Activated CD4-positive, alpha-beta T cell treated with anti-CD3 and anti-CD28 coated beads for 24 hours (primary cell): ENCODE data around the gene HSDL2.
"Not testable (repeated sequence)": the region's sequence is repeated elsewhere in the genome, so short reads cannot be mapped to it uniquely, and the experiment has no call there.

ENCODE experiments used
- DNase-seq, 2 donors: peaks; one replicate each; pipeline ENCODE4 v3.0.0-alpha.2; 2020; ENCODE audit warnings: low read depth in 2 of 2

HSDL2 gene

DNA sequence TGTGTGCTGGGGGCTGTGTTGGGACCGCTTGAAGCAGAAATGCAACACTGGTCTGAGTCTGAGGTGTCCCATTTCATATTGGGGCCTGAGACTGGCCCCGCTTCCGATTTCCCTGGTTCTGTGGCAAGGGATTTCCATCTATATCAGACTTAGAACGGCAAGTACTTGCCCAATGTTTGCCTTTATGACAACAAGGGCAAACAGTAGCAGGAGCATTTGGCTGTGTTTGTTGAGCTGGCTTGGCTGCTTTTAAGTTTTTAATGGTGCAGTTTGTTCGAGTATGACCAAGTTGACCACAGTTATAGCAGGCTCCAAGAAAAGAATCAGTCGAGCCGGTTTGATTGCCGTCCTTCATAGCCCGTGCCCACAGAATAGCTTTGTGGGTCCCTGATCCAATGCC is 17.0 kb downstream of the HSDL2 start:
- no peak for DNase-seq

DNA sequence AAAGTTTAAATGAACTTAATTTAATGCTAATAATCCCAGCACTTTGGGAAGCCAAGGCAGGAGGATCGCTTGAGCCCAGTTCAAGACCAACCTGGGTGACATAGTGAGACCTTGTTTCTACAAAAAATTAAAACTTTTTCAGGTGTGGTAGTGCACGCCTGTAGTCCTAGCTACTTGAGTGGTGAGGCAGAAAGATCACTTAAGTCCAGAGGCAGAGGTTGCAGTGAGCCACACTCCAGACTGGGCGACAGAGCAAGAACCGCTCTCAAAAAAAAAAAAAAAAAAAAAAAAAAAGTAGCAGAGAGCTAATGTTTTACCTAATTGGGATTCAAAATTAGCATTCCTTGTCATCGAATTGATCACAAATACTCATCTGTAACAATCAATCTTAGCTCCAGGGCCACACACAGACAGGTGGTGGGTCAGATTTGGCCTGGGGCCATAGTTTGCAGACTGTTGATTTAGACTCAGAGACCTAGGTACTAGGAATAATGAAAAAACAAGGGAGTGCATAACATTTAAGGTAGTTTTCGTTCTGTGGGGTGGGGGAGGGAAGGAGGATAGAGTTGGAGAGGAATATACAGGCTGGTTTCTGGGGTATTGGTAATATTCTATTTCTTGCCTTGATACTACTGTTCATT is 21.4 kb downstream of the HSDL2 start:
- DNase-seq = no peak

DNA sequence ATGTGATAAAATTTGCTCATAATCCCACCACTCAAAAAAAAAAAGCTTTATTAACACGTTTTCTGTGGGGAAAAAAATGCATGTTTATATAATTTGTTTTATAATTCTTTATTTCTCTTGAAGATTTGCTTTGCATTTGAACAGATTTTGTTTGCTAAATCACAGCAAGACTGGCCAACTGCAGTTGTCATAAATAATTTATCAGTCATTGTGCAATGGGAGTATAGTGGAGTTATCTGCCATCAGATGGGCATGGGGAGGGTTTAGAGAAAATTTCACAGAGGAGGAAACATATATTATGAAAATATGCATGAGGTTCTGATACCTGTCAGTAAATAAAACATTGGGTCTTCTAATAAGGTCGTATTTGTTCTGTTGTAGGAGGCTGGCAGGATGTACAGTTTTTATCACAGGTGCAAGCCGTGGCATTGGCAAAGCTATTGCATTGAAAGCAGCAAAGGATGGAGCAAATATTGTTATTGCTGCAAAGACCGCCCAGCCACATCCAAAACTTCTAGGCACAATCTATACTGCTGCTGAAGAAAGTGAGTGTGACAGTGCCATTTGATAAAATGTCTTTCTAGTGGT is 23.8 kb downstream of the HSDL2 start:
- DNase-seq = no peak

DNA sequence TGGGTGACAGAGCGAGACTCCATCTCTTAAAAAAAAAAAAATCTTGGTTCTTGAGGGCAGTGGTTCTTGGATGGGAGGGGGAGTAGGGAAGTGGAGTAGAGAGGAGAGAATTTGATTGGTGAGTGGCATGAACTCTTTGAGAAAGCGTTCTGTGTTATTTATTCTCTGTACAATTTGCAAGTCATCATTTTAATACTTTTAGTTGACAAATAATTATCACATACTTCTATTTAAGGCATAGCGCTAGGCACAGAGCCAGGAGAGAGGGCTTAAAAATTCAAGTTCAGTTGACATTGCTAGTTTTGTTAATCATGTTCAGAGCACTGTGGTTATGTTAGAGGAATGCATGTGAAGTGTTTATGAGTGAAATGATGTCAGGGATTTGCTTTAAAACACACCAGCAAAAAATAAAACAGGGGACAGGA is 24.6 kb downstream of the HSDL2 start:
- DNase-seq = no peak

DNA sequence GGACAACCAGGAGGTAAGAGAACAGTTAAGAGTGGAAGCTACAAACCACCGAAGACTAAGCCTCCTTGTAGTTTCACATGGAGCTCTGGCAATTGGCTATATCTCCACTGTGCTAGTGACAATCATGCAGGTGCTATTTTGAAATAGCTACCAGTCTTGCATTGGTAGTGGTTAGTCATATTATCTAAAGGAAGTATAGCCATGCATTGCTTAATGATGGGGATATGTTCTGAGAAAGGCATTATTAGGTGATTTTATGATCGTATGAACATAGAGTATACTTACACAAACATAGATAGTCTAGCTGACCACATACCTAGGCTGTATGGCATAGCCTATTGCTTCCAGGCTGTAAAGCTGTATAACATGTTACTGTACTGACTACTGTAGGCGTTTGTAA is 28.4 kb downstream of the HSDL2 start:
- no peak for DNase-seq

DNA sequence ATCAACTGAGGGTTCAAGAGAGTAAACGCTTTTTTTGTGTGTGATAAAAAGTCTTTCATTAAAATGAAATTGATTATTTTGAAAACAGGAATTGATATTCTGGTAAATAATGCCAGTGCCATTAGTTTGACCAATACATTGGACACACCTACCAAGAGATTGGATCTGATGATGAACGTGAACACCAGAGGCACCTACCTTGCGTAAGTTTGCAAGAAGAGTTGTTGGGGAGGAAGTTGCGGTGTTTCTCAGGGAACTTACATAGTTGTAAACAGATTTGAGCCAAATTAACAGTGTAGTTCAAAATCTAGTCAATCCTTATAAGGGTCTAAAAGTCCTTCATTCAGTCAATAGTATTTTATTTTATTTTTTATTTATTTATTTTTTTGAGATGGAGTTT is 28.9 kb downstream of the HSDL2 start:
- DNase-seq = no peak

DNA sequence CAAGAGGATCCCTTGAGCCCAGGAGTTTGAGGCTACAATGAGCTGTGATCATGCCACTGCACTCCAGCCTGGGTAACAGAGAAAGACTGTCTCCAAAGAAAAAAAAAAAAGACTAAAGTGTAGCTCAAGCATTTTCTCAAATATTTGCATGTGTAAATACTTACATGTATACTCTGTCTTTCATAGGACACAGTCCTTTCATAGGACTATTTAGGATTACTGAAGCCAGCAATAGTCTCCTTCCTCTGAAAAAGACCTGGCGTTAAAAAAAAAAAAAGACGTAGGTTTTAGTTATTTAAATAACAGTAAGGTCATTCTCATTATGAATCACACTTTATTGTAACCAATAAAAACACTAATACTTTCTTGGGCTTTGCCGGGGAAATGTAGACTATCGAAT is 29.9 kb downstream of the HSDL2 start:
- no peak for DNase-seq

DNA sequence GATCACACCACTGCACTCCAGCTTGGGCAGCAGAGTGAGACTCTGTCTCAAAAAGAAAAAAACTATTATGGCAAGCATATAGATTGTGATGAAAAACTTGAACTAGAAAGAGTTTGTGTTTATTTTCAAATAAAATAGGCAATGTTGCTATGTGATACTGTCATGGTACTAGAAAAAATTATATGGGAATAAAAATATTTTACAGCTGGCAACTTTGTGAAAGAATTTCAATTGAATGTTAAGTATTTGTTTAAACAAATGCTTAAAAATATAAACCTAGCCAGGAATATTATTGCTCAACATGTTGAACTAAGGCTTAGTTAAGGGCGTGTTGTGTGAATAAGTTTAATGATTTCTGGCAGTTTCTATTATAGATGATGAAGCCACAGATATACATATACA is 31.7 kb downstream of the HSDL2 start:
- no peak for DNase-seq

DNA sequence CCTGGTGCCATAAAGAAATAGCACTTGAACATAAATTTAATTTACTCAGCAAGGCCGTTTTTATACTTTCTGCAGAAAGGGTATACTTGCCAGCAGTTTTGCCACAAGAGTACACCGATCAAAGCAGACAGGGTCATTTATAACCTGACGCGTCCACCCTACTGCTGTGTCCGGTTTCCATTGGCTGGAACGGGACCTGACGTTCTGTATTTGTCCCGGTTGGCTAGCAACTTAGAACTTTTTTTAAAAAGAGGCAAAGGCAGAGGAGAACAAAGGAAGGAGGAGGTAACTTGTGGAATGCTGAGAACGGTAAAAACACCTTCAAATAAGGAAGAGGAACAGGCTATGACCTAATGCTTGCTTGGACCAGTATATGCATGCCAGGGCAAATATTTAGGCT is 33.8 kb downstream of the HSDL2 start:
- DNase-seq = not testable (repeated sequence)

DNA sequence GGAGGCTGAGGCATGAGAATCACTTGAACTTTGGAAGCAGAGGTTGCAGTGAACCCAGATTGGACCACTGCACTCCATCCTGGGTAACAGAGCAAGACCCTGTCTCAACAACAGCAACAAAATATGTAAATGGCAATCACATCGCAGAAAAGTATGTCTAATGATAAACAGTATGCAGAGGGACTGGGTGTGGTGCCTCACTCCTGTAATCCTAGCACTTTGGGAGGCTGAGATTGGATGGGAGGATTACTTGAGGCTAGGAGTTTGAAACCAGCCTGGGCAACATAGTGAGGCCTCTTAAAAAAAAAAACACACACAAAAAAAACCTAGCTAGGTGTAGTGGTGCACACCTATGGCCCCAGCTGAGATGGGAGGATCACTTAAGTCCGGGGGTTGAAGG is 40.3 kb downstream of the HSDL2 start:
- DNase-seq = no peak

DNA sequence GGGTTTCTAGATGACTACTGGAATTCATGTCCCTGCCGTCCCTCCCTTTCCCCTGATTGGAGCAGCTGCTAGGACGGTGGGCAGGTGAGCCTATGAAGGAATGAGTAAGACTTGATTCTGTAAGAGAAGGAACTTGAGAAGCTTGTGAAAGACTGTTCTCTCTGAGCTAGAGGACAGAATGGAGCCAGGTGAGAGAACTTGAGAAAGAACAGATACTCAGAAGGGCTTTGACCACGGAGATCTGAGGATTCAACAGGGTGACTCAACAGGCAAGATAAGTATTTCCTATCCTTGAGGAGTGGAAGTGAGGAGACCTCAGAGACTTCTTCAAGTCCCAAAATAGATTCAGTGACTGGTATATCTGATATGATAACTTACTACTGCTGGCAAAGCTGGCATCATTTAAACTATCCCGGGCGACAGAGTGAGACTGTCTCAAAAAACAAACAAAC is 41.9 kb downstream of the HSDL2 start:
- no peak for DNase-seq

DNA sequence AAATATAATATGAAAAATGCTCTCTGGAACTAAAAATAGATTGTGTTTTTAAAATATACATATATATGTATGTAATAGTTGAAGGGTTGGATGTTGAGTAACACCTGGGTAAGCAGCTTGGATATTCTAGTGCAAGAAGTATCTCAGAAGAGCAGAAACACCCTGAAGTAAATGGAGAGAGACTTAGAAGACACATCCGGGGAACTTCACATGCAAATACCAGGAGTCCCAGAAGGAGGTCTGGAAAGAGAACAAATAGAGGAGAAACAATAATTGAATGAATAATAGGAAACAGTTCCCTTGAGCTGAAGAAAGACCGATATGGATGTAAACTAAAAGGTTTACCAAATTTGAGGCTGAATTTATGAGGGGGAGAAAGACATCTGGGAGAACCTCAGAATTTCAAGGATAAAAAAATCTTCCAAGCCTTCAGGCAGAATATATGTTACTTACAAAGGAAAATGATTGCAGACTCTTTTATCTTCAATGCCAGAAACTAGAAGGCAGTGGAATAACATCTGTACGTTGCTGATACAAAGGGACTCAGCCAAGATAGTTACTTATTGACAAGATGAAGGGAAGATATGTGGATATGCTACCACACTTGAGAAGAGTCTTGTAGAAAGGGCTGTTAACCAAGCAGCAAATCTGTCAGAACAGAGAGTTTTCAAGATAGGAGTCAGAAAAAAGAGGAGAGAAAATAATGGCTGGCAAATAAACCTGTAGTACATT is 42.7 kb downstream of the HSDL2 start:
- no peak for DNase-seq

DNA sequence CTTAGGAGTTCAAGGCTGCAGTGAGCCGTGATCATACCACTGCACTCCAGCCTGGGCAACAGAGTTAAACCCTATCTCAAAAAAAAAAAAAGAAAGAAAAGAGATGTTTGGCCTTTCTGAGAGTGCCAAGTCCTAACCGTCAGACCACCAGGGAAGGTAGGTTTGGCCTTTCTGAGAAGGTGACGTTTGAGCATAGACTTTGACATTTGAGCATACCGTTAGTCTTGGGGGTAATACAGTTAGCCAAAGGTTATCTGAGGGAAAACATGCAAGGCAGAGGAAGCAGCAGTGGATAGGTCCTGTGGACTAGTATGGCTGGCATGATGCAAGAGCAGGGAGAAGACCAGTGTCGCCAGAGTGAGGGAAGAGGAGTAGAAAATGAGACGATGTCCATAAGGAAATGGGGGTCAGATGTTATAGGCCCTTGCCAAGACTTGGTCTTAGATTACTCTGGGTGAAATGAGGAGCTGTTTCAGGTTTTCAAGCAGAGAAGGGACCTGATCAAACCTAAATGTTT is 50.2 kb downstream of the HSDL2 start:
- DNase-seq = no peak

DNA sequence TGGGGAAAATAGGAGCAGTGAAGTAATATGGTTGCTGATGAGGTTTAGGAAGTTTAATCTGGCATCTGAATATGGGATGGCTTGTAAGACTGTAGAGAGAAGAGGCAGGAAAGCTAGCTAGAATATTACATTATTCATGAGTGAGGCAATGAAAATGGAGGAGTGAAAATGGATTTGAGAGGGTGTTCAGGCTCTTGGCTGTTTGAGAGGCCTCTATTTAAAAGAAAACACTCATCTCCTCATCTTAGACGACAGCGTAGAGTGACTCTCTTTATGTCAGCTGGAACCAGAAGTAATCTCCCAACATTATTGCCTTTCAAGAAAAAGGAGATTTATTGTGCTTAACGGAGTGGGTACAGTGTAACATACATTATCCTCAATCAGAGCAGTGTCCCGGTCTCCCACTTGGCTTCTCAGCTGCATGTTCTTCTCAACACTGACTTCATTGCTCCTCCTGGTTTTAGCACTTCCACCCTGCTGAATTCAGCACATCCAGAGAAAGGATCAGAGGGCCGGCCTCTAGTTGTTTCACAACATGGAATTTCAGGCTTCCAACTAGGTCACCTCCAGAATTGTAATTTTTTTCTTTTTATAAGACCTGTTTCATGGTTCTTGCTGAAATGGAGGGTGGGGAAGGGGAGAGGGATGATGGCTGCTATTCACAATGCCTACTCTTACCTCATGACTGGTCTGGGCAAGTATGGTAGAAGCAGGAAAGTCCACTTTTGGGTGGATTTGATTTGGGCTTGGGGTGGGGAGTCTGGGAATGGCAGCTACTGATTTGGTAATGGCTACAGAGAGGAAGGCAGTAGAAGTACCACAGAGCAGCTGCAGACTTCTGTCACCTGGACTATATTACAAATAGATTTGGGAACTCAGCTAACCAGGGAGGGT is 53.8 kb downstream of the HSDL2 start:
- DNase-seq = no peak

DNA sequence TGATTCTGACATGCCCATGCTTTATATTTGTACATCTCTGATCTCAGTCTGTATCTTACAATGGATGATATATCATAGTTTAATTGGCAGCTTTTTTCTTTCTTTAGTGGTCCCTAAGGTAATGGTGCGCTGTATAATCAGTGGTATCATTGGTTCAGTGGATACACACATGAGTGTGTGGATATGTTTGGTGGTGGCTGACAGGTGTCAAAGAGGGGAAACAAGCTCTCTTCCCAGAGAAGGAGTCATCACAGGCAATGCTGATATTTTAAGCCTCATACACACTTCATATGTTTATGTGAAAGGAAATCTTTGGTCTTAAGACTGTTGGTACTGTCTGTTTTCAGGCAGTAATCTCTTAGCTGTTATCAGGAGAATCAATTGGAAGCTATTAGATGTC is 54.6 kb downstream of the HSDL2 start:
- DNase-seq = no peak

DNA sequence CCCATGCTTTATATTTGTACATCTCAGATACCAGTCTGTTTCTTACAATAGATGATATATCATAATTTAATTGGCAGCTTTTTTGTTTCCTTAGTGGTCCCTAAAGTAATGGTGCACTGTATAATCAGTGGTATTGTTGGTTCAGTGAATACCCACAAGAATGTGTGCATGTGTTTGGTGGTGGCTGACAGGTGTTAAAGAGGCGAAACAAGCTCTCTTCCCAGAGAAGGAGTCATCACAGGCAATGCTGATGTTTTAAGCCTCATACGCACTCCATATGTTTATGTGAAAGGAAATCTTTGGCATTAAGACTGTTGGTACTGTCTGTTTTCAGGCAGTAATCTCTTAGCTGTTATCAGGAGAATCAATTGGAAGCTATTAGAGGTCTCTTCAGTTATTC is 57.5 kb downstream of the HSDL2 start:
- DNase-seq = no peak

DNA sequence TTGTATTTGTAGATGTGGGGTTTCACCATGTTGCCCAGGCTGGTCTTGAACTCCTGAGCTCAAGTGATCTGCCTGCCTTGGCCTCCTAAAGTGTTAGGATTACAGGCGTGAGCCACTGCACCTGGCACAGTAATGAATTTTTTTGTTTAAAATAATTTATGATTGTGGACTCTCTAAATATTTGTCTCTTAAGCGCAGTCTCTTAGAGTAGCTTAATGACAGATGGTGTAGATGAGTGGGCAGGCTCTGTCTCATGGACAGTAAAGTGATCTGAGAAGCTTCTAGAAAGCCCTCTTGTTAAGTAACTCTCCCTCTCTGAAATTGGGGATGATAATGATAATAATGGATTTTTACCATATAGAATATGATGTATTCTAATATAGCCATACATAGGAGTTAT is 59.3 kb downstream of the HSDL2 start:
- DNase-seq = no peak

DNA sequence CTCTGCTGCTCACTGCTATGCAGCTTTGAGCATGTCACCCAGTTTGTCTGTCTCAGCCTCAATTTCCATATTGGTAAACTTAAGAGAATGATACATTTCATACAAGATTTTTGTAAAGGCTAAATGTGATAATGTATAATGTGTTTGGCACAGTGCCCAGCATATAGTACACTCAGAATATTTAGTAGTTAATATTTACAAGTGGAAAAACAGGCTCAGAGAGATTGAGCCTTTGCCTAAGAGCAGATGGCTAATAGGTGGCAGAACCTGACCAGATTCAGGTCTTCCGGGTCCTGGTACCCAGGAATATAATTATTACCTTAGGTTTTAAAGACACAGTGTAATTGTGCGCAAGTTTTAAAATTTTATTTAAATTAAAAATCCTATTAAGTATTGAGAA is 59.9 kb downstream of the HSDL2 start:
- DNase-seq = no peak

DNA sequence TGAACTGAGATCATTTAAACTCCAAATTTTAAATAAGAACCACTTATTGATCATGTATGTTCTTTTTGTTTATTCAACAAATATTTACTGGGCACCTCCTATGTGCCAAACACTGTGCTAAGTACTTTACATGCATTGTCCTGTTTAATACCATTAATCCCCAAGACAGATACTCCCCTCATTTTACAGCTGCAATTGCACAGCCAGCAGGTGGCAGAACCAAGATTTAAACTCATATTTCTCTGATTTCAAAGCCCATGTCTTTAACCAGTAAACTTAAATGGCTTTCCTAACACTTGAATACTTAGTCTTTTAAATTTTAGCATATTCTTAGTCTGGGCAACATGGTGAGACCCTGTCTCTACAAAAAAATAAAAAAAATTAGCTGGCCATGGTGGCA is 63.3 kb downstream of the HSDL2 start:
- no peak for DNase-seq

DNA sequence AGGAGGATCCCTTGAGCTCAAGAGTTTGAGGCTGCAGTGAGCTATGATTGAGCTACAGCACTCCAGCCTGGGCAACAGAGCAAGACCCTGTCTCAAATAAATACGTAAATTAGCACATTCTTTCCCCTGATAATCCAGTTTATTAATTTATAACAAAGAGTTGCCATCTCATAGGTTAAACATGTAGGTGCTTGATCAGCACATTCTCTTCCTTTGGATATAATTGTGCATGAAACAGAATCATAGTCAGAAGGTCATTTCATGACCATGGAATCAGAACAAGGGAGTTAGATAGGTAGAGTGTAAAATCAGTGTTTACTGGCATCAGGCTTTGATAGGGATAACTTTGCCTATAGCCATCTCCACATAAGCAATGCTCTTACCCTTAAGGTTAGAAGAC is 63.7 kb downstream of the HSDL2 start:
- no peak for DNase-seq

DNA sequence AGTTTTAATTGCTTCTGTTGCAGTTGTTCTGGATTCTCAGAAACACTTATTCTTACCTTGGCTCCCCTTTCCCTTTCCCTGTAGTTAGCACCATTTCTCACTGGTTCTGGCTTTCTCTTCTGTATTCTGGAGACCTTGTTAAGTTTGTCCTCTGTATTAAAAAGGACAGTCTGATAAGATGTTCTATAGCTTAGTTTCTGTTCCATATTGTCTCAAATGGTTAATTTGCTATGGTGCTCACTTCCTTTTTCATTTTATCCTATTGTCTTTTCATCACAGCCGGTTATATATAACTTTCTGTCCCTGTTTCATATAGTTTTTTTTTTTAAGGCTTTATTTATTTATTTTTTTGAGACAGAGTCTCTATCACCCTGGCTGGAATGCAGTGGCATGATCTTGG is 65.3 kb downstream of the HSDL2 start:
- no peak for DNase-seq

DNA sequence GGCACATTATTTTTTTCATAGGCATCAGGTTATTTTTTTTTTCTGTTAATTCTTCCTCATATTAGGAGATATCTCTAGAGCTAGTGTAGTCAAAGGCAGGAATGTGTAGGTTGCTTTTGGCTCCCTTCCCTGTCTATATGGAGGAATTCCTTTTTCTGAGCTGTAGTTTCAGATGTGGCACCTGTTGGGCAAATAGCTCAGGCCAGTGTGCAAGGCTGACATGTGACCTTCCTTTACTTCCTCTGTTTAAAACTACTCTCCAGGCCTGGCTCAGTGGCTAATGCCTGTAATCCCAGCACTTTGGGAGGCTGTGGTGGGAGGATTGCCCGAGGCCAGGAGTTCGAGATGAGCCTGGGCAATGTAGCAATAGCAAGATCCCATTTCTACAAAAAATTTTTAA is 66.2 kb downstream of the HSDL2 start:
- no peak for DNase-seq
